ENCODE data around the gene PLA2G6.

Gene PLA2G6

GRCh38 chr22:38191731-38192474, 10.3 kb upstream of the PLA2G6 start:
- no peak overlapping the region for H3K4me3 ChIP-seq (ENCODE audit: low read depth, low read length)
- no peaks in the 10 kb centered on the region for H3K9me3 ChIP-seq (ENCODE audit: control insufficient read depth, low read length)
- no peaks in the 10 kb centered on the region for H3K79me2 ChIP-seq
- no peak overlapping the region for H3K27ac ChIP-seq
- no peaks in the 10 kb centered on the region for H3K4me1 ChIP-seq
- H2AFZ ChIP-seq = no peak overlapping the region
- no peak overlapping the region for H3K9ac ChIP-seq
- no peak overlapping the region for H3K4me2 ChIP-seq (ENCODE audit: low read length)
- TF ChIP-seq CTCF (IDR thresholded peaks at IDR 0.05) = no peak
- no peaks in the 10 kb centered on the region for H3K36me3 ChIP-seq (ENCODE audit: control insufficient read depth, insufficient read depth, low read length)
- H3K27me3 ChIP-seq (ENCODE audit: control insufficient read depth, insufficient read depth, low read length) = no peaks in the 10 kb centered on the region

GRCh38 chr22:38191055-38191454, 9.4 kb upstream of the PLA2G6 start:
- Histone ChIP-seq H3K4me2 (ENCODE audit: low read length) (no peak overlapping the region), H3K27me3 (ENCODE audit: control insufficient read depth, insufficient read depth, low read length) (no peaks in the 10 kb centered on the region), H3K4me3 (ENCODE audit: low read depth, low read length) (no peak overlapping the region), H2AFZ (no peak overlapping the region), H3K9me3 (ENCODE audit: control insufficient read depth, low read length) (no peaks in the 10 kb centered on the region), H3K4me1 (no peaks in the 10 kb centered on the region), H3K36me3 (ENCODE audit: control insufficient read depth, insufficient read depth, low read length) (no peaks in the 10 kb centered on the region), H3K79me2 (no peaks in the 10 kb centered on the region), H3K27ac (no peak overlapping the region), H3K9ac (no peak overlapping the region)
- no peak for TF ChIP-seq CTCF (IDR thresholded peaks at IDR 0.05)

GRCh38 chr22:38190581-38190980, 9.0 kb upstream of the PLA2G6 start:
- Histone ChIP-seq H3K4me3 (ENCODE audit: low read depth, low read length) (no peak overlapping the region), H3K36me3 (ENCODE audit: control insufficient read depth, insufficient read depth, low read length) (no peaks in the 10 kb centered on the region), H3K4me1 (no peaks in the 10 kb centered on the region), H3K9ac (no peak overlapping the region), H3K79me2 (no peaks in the 10 kb centered on the region), H3K27me3 (ENCODE audit: control insufficient read depth, insufficient read depth, low read length) (no peaks in the 10 kb centered on the region), H3K9me3 (ENCODE audit: control insufficient read depth, low read length) (no peaks in the 10 kb centered on the region), H2AFZ (no peak overlapping the region), H3K27ac (no peak overlapping the region), H3K4me2 (ENCODE audit: low read length) (no peak overlapping the region)
- no peak for TF ChIP-seq CTCF (IDR thresholded peaks at IDR 0.05)

GRCh38 chr22:38189104-38189503, 7.5 kb upstream of the PLA2G6 start:
- Histone ChIP-seq H3K27me3 (ENCODE audit: control insufficient read depth, insufficient read depth, low read length) (no peaks in the 10 kb centered on the region), H3K4me2 (ENCODE audit: low read length) (no peak overlapping the region), H3K4me1 (no peaks in the 10 kb centered on the region), H3K9ac (no peak overlapping the region), H3K36me3 (ENCODE audit: control insufficient read depth, insufficient read depth, low read length) (no peaks in the 10 kb centered on the region), H3K79me2 (no peaks in the 10 kb centered on the region), H3K27ac (no peak overlapping the region), H3K4me3 (ENCODE audit: low read depth, low read length) (no peak overlapping the region), H2AFZ (no peak overlapping the region), H3K9me3 (ENCODE audit: control insufficient read depth, low read length) (no peaks in the 10 kb centered on the region)
- TF ChIP-seq CTCF (IDR thresholded peaks at IDR 0.05) = no peak
